ENCODE measurements around the gene ITPR2.

ITPR2 gene

DNA sequence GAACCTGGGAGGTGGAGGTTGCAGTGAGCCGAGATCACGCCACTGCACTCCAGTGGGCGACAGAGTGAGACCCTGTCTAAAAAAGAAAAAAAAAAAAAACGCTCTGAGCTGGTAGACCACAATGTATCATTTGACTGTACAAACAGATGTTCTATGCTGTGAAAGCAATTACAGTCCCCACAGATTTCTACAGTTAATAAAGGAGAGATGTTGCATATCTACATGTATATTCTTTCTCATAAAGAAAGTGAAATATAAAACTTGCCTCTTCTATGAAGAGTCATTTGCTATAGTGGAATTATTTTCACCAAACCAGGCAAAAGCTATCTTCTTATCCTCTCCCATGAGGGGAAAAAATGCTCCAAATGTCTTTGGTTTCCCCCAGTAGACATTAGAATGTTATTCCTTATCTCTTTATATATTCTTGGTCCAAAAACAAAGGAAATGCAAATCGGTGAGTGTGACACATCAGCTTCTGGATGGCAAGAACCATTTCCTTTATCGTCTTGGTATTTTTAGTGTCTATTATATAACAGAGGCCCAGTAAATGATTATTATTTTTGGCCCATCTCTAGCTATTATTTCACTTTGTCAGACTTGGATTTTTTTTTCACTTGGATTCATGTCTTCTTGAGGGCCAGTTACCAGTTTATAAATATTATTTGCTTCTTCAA is 407.3 kb downstream of the ITPR2 start:
- DNase-seq (ENCODE audit: low read depth in 1 of 2, low spot score in 1 of 2) = no peak

DNA sequence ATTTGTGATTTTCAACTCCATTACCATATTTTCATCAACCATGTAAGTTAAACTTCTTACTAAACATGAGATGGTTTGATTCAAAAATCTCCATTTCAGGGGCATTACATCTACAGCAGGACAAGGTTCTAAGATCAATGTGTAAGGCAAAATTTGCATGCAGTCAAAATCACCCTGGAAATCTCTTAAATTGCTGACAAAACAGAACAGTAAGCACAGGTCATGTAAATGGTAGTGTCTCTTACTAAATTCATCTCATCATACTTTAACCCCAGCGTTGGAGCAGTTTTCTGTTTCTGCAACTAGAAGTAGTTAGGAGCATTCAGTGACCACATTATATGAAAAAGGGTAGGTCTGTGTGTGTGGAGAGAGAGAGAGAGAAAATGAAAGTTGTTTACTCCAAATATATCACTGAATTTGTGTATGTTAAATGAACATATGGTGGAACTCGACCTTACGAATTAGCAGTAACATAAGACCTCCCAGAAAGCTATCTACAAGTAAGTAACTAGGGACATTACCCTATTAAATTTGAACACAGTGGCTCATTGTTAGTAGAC is 410.1 kb downstream of the ITPR2 start:
- DNase-seq (ENCODE audit: low read depth in 1 of 2, low spot score in 1 of 2) = no peak

DNA sequence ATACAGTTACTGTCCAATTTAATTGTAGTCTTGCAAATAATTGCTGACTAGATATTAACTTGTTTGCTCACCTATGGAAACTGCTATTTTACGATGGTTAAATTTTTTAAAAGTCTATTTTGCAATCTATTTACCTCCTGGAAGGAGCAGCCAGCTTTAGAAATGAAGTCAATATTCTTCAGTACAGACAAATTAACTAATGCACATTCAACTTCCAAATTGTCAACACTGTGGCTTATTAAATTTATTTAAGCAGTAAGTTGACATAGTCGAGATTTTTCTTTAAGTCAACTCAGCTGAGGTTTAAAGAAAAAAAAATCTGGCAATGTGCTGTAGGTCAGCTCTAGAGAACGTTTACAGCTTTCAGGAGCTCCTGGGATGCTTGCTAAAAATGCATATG is 416.4 kb downstream of the ITPR2 start:
- DNase-seq (ENCODE audit: low read depth in 1 of 2, low spot score in 1 of 2) = no peak

DNA sequence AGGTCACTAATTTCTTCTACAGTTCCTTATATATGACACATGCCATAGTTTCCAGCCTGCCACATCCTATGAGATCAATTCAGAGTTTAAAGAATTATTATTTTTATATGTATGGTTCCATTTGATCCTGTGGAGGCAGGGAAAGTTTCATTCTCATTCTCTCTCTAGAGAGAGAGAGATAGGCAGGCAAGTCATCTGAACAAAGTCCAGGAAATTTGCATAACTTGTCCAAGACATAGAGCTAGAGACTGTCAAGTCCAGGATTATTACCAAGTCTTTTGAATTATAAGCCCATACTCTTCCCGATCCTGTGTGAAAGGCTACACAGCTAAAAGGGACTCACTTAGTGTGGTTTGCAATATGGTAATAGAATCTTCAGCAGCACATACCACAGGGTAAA is 422.3 kb downstream of the ITPR2 start:
- DNase-seq (ENCODE audit: low read depth in 1 of 2, low spot score in 1 of 2) = no peak

DNA sequence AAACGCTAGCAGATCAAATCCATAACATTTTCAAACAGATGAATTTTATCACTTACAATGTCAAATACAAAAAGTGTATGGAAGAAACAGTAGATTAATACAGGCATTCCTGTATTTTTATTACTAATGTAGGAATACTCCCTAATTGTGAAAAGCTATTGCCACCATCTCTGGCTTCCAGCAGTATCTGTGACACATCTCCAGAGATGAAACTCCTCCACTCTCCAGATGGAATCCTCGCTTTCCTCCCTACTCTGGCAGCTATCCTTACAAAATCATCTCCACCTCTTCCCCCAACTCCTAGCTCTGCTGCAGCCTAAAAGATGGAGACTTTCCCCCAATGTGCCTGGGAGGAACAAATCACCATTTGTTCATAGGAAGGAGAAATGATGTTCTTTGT is 426.2 kb downstream of the ITPR2 start:
- no peak for DNase-seq (ENCODE audit: low read depth in 1 of 2, low spot score in 1 of 2)

GRCh38 chr12:26406391-26406790 is 426.6 kb downstream of the ITPR2 start:
- no peak for DNase-seq (ENCODE audit: low read depth in 1 of 2, low spot score in 1 of 2)

- no peak for DNase-seq (ENCODE audit: low read depth in 1 of 2, low spot score in 1 of 2)
Measured at GRCh38 chr12:26403601-26404000, 429.4 kb downstream of the ITPR2 start.

GRCh38 chr12:26402648-26403047 is 430.3 kb downstream of the ITPR2 start:
- DNase-seq (ENCODE audit: low read depth in 1 of 2, low spot score in 1 of 2) = no peak

- DNase-seq (ENCODE audit: low read depth in 1 of 2, low spot score in 1 of 2) = no peak
Measured at GRCh38 chr12:26401874-26402273, 431.1 kb downstream of the ITPR2 start.

DNA sequence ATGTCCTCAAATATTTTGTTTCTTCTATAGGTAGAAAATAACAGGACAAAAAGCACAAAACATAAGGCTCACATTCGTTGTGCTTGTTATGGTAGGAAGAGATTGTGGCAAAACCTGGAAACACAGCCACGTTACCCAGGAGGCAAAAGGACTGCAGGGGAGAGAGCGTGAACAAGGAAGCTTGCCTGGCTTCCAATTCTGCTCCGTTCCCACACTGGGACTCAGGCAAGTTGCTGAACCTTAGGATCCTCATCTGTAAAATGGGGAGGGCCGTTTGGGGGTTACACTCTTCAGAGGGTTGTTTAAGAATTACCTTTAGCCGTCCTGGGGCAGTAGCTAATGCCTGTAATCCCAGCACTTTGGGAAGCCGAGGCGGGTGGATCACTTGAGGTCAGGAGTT is 432.4 kb downstream of the ITPR2 start:
- no peak for DNase-seq (ENCODE audit: low read depth in 1 of 2, low spot score in 1 of 2)

GRCh38 chr12:26399381-26399780 is 433.6 kb downstream of the ITPR2 start:
- DNase-seq (ENCODE audit: low read depth in 1 of 2, low spot score in 1 of 2) = no peak

- no peak for DNase-seq (ENCODE audit: low read depth in 1 of 2, low spot score in 1 of 2)
Measured at GRCh38 chr12:26396402-26396801, 436.6 kb downstream of the ITPR2 start.

GRCh38 chr12:26389343-26389742 is 443.7 kb downstream of the ITPR2 start:
- DNase-seq (ENCODE audit: low read depth in 1 of 2, low spot score in 1 of 2) = no peak

DNA sequence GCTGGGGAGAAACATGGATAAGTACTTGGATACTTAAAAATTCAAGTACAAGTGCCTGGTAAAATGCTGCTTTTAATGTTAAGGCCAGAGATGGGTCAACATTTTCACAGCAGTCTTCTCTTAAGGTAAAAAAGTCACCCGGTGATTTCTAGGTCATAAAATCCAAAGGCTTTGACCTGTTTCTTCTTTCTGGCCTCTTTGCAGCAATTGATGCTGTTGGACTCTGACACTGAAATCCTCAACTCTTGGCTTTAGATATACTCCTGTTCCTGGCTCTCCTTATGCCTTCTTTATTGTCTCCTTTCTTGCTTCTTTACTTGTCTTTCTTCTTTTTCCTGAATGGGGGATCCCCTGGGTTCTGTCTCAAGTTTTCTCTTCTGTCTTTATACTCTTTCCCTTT is 448.5 kb downstream of the ITPR2 start:
- DNase-seq (ENCODE audit: low read depth in 1 of 2, low spot score in 1 of 2) = no peak

GRCh38 chr12:26383041-26383440 is 450.0 kb downstream of the ITPR2 start:
- no peak for DNase-seq (ENCODE audit: low read depth in 1 of 2, low spot score in 1 of 2)

GRCh38 chr12:26380897-26381296 is 452.1 kb downstream of the ITPR2 start:
- no peak for DNase-seq (ENCODE audit: low read depth in 1 of 2, low spot score in 1 of 2)

DNA sequence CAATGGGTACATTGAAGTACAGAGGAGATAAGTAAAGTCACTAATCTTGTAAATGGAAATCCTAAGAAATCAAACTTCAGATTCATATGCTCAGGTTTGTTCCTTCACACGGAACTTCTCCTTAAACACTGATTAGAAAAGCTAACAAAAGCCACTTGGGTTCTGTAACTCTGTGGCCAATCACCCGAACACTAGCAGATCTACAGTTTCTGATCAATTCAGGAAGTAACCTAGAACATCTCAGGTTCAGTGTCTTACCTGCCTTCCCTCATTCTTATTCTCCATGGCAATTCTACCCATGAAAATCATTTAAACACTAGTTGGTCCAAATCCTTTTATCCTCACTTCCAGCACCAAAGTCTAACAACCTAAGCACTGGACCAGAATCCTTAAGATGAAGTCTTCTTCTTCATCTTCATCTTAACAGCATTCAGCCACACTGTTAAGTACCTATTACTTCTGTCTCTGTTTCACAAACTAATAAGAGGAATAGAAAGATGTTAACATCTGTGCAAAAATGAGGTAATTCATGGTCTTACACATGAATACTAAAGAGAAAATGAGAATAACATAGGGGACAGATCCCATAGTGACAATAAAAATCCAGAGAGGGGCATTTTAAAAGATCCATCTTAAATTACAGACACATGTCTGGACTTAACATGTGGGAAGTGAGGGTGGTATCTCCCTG is 453.1 kb downstream of the ITPR2 start:
- no peak for DNase-seq (ENCODE audit: low read depth in 1 of 2, low spot score in 1 of 2)

DNA sequence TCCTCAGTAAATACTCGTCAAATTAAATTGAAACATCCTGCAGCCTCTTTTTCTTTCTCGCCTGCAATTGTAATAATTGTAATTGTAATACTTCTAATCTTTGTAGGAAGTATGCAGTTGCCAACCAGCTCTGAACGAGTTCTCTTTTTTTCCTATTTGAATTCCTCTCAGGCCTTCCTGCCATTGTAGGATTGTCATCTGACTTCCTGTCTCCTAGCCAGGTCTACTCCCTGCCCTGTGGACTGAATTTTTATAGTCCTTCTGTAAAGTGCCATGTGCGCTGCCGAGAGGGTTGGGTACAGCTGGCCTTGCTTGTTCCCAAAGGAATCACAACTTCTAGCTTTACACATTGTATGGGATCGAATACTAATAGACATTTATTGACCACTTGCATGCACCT is 454.3 kb downstream of the ITPR2 start:
- no peak for DNase-seq (ENCODE audit: low read depth in 1 of 2, low spot score in 1 of 2)

DNA sequence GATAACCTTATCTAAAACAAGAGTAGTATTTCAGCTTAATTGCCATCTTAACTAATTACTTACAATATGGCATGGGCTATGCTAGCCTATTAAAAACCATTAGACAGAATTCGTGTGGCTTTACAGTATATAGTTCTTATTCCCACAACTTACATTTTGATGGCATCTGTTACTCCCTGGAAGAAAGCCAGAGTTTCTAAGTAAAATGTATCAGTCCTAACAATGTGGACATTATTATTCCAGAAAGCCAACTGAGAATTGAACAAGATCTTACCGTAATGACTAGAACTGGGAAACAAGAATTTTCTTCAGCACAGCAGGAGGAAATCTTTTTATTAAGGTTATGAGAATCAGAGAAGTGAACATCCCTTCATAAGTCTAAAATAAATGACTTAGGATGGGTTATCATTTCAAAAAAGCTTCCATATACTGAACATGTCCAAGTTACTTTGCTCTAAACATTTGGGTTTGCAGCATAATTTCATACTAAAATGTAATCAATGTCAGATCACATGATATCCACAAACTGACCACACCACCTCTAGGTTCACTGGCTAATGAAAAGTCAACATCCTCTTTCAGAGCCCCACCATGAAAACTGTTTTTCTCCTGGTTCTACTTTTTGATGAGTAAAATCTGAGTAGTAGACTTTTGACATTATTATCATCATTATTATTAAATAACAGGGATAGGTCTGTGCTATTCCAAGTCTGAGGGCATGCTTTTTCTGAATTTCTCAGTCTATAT is 457.9 kb downstream of the ITPR2 start:
- DNase-seq (ENCODE audit: low read depth in 1 of 2, low spot score in 1 of 2) = no peak

DNA sequence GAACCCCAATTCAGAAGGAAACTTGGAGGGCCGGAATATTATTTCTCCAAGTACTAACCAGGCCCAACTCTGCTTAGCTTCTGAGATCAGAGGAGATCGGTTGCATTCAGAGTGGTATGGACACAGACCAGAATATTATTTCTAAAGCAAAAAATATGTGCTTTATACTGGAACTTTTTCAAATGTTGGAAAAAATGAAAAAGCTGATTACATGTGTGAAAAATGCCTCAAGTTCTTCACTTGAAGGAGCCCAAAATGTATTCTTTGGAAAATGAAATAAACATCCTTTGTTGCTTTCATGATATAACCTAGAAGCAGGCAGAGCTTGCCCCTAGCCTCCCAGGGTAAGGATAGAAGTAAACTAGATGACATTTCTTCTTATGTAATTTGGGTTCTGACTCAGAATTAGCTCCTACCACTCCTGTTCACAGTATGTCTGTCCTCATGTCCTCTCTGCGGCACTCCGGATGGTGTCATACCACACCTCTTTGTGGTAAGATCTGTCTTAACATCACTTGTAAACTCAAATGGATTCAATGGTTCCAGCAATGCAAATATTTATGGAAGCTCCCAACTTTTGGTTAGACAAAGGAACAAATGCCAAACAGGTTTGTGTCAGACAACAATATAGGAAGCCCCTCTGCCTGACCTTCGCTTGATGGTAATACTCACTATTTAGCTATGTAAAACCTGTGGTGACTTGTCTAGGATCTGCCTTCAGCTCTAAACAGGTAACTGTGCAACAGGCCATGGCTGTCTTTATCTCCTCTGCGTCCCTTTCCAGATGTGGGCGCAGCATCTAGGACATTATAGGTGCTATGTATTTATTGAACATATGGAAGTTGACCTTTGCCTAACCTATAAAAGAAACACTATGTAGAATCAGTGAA is 459.1 kb downstream of the ITPR2 start:
- no peak for DNase-seq (ENCODE audit: low read depth in 1 of 2, low spot score in 1 of 2)

- no peak for DNase-seq (ENCODE audit: low read depth in 1 of 2, low spot score in 1 of 2)
Measured at GRCh38 chr12:26372866-26373265, 460.1 kb downstream of the ITPR2 start.

All from activated T-helper 1 cell treated with anti-CD3 and anti-CD28 coated beads, Interleukin-2, amount 50 U/mL, for 16 hours (primary cell).